SK-N-SH treated with all-trans-retinoic acid at 6 μM for 48 hours (cell line): ENCODE measurements around the gene BPHL.

Experiments used
- ATAC-seq: fragments of 200-7000 bp; cut with Tn5 transposase; 3 replicates; pipeline ENCODE4 v1.9.1; 2020; ENCODE audit warnings: mild to moderate bottlenecking, moderate library complexity
- CREB5 ChIP-seq: fragments of 250-450 bp; sonication (Bioruptor Pico); IDR thresholded peaks from 2 replicates; pipeline ENCODE4 v1.5.1; 2020; ENCODE audit warnings: low read depth, mild to moderate bottlenecking, moderate library complexity
- CSDC2 ChIP-seq: fragments of 250-450 bp; sonication (Bioruptor Pico); IDR thresholded peaks from 2 replicates; pipeline ENCODE4 v1.5.0; 2020; ENCODE audit warnings: mild to moderate bottlenecking, moderate library complexity
- GLIS3 ChIP-seq: fragments of 250-450 bp; sonication (Bioruptor Pico); IDR thresholded peaks from 2 replicates; pipeline ENCODE4 v1.5.0; 2020; ENCODE audit warnings: mild to moderate bottlenecking, moderate library complexity
- ISL1 ChIP-seq: fragments of 250-450 bp; sonication (Bioruptor Pico); IDR thresholded peaks from 2 replicates; pipeline ENCODE4 v2.1.2; 2022; ENCODE audit warnings: mild to moderate bottlenecking, moderate library complexity
- OSR1 ChIP-seq: fragments of 250-450 bp; sonication (Bioruptor Pico); IDR thresholded peaks from 2 replicates; pipeline ENCODE4 v1.8.0; 2022; ENCODE audit warnings: moderate library complexity, mild to moderate bottlenecking, inconsistent platforms
- PATZ1 ChIP-seq: fragments of 250-450 bp; sonication (Bioruptor Pico); IDR thresholded peaks from 2 replicates; pipeline ENCODE4 v1.8.0; 2020; ENCODE audit warnings: mild to moderate bottlenecking, moderate library complexity, borderline replicate concordance
- PPARA ChIP-seq: fragments of 250-450 bp; sonication (Bioruptor Pico); IDR thresholded peaks from 2 replicates; pipeline ENCODE4 v1.5.0; 2020; ENCODE audit warnings: mild to moderate bottlenecking, borderline replicate concordance
- RARB ChIP-seq: fragments of 250-450 bp; sonication (Bioruptor Pico); IDR thresholded peaks from 2 replicates; pipeline ENCODE4 v1.8.0; 2021; ENCODE audit warnings: mild to moderate bottlenecking, moderate library complexity
- SNAI2 ChIP-seq: fragments of 250-450 bp; sonication (Bioruptor Pico); IDR thresholded peaks from 2 replicates; pipeline ENCODE4 v1.5.0; 2020; ENCODE audit warnings: mild to moderate bottlenecking, moderate library complexity
- TCF4 ChIP-seq: fragments of 250-450 bp; sonication (Bioruptor Pico); IDR thresholded peaks from 2 replicates; pipeline ENCODE4 v1.8.0; 2021; ENCODE audit warnings: mild to moderate bottlenecking, moderate library complexity, borderline replicate concordance
- ZFP3 ChIP-seq: fragments of 250-450 bp; sonication (Bioruptor Pico); IDR thresholded peaks from 2 replicates; pipeline ENCODE4 v1.5.0; 2020; ENCODE audit warnings: mild to moderate bottlenecking, moderate library complexity
- ZFP30 ChIP-seq: fragments of 450-650 bp; formaldehyde crosslinking; IDR thresholded peaks from 2 replicates; pipeline ENCODE4 v1.5.0; 2022; ENCODE audit warnings: mild to moderate bottlenecking, moderate library complexity
- ZNF565 ChIP-seq: fragments of 450-650 bp; formaldehyde crosslinking; conservative IDR thresholded peaks from 2 replicates; pipeline ENCODE4 v1.5.0; 2020; ENCODE audit warnings: low read depth, mild to moderate bottlenecking, moderate library complexity
- ZNF70 ChIP-seq: fragments of 450-650 bp; formaldehyde crosslinking; IDR thresholded peaks from 2 replicates; pipeline ENCODE4 v1.5.0; 2020; ENCODE audit warnings: mild to moderate bottlenecking, moderate library complexity
- ZNF8 ChIP-seq: fragments of 450-650 bp; formaldehyde crosslinking; IDR thresholded peaks from 2 replicates; pipeline ENCODE4 v1.5.0; 2020; ENCODE audit warnings: mild to moderate bottlenecking, moderate library complexity
- TF ChIP-seq, protein P1 (sequence below): fragments of 250-450 bp; sonication (Bioruptor Pico); IDR thresholded peaks from 2 replicates; pipeline ENCODE4 v1.5.1; 2021; ENCODE audit warnings: mild to moderate bottlenecking, moderate library complexity
- TF ChIP-seq, protein P2 (sequence below): fragments of 250-450 bp; sonication (Bioruptor Pico); IDR thresholded peaks from 2 replicates; pipeline ENCODE4 v1.8.0; 2021; ENCODE audit warnings: low read depth, mild to moderate bottlenecking, moderate library complexity, borderline replicate concordance
- TF ChIP-seq, protein P3 (sequence below): fragments of 250-450 bp; sonication (Bioruptor Pico); IDR thresholded peaks from 2 replicates; pipeline ENCODE4 v1.5.0; 2020; ENCODE audit warnings: mild to moderate bottlenecking, moderate library complexity

The BPHL gene

GRCh38 chr6:3142536-3142935 lies 24.0 kb downstream of the BPHL start:
- no peak for ATAC-seq
- TF ChIP-seq, protein P1, sequence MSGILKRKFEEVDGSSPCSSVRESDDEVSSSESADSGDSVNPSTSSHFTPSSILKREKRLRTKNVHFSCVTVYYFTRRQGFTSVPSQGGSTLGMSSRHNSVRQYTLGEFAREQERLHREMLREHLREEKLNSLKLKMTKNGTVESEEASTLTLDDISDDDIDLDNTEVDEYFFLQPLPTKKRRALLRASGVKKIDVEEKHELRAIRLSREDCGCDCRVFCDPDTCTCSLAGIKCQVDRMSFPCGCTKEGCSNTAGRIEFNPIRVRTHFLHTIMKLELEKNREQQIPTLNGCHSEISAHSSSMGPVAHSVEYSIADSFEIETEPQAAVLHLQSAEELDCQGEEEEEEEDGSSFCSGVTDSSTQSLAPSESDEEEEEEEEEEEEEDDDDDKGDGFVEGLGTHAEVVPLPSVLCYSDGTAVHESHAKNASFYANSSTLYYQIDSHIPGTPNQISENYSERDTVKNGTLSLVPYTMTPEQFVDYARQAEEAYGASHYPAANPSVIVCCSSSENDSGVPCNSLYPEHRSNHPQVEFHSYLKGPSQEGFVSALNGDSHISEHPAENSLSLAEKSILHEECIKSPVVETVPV = no peak
- TF ChIP-seq PATZ1 (CRISPR knock-in tag) (no peak), CSDC2 (CRISPR knock-in tag) (no peak), ZNF565 (CRISPR knock-in tag) (no peak), OSR1 (CRISPR knock-in tag) (no peak), ZFP30 (CRISPR knock-in tag) (no peak), RARB (no peak), SNAI2 (CRISPR knock-in tag) (no peak)
- TF ChIP-seq, protein P2, sequence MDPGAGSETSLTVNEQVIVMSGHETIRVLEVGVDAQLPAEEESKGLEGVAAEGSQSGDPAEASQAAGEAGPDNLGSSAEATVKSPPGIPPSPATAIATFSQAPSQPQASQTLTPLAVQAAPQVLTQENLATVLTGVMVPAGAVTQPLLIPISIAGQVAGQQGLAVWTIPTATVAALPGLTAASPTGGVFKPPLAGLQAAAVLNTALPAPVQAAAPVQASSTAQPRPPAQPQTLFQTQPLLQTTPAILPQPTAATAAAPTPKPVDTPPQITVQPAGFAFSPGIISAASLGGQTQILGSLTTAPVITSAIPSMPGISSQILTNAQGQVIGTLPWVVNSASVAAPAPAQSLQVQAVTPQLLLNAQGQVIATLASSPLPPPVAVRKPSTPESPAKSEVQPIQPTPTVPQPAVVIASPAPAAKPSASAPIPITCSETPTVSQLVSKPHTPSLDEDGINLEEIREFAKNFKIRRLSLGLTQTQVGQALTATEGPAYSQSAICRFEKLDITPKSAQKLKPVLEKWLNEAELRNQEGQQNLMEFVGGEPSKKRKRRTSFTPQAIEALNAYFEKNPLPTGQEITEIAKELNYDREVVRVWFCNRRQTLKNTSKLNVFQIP (CRISPR knock-in tag) = no peak

DNA sequence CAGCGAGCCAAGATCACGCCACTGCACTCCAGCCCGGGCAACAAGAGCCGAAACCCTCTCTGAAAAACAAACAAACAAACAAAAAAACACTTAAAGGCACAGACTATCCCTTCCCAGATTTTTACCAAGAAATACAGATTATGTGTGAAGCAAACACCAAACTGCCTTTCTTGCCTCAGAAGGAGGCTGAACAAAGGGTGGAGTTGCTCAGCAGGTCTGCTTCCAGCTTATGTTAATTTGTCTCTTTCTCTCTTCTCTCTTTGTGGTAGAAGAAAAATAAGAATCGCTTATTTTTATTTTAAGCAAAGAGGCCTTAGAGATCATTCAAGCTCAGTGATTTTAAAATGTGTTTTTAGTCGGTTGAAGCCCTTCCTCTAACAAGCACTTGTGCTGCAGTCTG lies 24.6 kb downstream of the BPHL start:
- ATAC-seq = no peak
- TF ChIP-seq PPARA (CRISPR knock-in tag) (no peak), ZNF70 (no peak), PATZ1 (CRISPR knock-in tag) (no peak), CREB5 (CRISPR knock-in tag) (no peak), CSDC2 (CRISPR knock-in tag) (no peak), ISL1 (no peak), TCF4 (no peak), ZNF8 (CRISPR knock-in tag) (no peak), GLIS3 (CRISPR knock-in tag) (no peak)
- TF ChIP-seq, protein P2 (CRISPR knock-in tag) = no peak
- TF ChIP-seq, protein P3, sequence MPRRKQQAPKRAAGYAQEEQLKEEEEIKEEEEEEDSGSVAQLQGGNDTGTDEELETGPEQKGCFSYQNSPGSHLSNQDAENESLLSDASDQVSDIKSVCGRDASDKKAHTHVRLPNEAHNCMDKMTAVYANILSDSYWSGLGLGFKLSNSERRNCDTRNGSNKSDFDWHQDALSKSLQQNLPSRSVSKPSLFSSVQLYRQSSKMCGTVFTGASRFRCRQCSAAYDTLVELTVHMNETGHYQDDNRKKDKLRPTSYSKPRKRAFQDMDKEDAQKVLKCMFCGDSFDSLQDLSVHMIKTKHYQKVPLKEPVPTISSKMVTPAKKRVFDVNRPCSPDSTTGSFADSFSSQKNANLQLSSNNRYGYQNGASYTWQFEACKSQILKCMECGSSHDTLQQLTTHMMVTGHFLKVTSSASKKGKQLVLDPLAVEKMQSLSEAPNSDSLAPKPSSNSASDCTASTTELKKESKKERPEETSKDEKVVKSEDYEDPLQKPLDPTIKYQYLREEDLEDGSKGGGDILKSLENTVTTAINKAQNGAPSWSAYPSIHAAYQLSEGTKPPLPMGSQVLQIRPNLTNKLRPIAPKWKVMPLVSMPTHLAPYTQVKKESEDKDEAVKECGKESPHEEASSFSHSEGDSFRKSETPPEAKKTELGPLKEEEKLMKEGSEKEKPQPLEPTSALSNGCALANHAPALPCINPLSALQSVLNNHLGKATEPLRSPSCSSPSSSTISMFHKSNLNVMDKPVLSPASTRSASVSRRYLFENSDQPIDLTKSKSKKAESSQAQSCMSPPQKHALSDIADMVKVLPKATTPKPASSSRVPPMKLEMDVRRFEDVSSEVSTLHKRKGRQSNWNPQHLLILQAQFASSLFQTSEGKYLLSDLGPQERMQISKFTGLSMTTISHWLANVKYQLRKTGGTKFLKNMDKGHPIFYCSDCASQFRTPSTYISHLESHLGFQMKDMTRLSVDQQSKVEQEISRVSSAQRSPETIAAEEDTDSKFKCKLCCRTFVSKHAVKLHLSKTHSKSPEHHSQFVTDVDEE (CRISPR knock-in tag) = no peak

GRCh38 chr6:3144571-3144970 lies 26.1 kb downstream of the BPHL start:
- ATAC-seq = no peak
- TF ChIP-seq ZFP3 (CRISPR knock-in tag) = no peak
- TF ChIP-seq PATZ1 (CRISPR knock-in tag) = no peak
